Bone marrow (tissue), 2 donors: ENCODE data around the gene UBB.
"Not testable (repeated sequence)": the region's sequence is repeated elsewhere in the genome, so short reads cannot be mapped to it uniquely, and the experiment has no call there.

ENCODE experiments used
- DNase-seq, 2 donors: peaks; one replicate each; lab custom pipeline; 2025; lab: John Stamatoyannopoulos, UW

The UBB gene

GRCh38 chr17:16374146-16374938 is 6.5 kb upstream of the UBB start:
- no peak for DNase-seq

DNA sequence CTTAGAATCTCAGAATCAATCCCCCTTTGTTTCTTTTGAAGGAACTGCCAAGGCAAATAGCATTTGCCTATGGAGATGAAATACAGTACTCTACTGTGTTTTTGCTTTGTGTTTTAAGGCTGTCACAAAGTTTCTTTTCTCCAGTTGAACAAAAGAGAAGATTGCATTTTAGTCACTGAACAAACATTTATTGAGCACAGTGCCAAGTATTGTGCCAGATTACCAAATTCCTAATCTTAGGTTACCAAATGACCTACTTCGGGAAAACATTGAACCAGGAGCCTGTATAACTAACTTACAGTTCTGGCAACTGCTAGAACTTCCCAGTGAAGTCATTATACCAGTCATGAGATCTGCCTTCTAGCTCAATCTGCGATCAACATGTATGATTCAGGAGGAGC is 3.0 kb upstream of the UBB start:
- no peak for DNase-seq

DNA sequence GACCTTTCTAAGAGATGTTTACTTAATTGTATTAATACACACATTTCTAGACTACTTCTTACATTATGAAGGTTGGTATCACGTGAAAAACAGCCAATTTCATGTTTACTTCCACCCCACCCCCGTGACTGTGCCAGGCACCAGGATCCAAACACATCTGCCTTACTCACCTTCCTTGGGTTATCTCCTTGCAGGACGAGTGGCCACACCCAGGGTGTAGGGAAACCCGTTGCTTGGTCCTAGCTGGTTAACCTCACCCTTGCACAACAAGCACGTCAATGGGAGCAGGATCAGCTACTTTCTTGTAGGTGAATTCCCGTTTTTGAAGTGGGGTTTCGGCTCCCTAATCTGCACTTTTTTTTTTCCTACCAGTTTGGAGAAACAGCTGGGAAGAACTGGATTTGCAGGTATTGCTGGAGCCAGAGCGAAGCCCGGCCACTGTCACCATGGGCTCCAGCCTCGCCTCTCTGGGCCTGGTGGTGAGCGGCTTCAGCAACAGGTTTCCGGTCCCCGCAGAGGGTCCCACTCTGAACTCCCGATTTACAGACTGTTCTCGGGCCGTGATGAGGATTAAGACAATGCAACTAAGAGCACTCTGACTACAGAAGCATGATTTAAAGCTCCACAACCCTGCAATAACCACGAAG is 2.1 kb upstream of the UBB start:
- no peak for DNase-seq

DNA sequence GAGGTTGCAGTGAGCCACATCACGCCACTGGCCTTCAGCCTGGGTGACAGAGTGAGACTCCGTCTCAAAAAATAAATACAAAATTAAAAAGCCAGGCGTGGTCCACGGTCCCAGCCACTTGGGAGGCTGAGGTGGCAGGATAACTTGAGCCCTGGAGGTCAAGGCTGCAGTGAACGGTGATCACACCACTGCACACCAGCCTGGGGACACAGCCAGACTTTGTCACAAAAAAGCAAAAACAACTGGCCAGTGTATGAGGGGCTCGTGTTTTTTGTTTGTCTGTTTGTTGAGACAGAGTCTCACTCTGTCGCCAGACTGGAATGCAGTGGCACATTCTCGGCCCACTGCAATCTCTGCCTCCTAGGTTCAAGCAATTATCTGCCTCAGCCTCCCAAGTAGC is 1.2 kb upstream of the UBB start:
- no peak for DNase-seq

DNA sequence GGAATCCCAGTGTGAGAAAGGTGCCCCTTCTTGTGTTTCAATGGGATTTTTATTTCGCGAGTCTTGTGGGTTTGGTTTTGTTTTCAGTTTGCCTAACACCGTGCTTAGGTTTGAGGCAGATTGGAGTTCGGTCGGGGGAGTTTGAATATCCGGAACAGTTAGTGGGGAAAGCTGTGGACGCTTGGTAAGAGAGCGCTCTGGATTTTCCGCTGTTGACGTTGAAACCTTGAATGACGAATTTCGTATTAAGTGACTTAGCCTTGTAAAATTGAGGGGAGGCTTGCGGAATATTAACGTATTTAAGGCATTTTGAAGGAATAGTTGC is 567 bp downstream of the UBB start:
- DNase-seq = no peak

GRCh38 chr17:16383216-16383615 is 2.3 kb downstream of the UBB start:
- no peak for DNase-seq

DNA sequence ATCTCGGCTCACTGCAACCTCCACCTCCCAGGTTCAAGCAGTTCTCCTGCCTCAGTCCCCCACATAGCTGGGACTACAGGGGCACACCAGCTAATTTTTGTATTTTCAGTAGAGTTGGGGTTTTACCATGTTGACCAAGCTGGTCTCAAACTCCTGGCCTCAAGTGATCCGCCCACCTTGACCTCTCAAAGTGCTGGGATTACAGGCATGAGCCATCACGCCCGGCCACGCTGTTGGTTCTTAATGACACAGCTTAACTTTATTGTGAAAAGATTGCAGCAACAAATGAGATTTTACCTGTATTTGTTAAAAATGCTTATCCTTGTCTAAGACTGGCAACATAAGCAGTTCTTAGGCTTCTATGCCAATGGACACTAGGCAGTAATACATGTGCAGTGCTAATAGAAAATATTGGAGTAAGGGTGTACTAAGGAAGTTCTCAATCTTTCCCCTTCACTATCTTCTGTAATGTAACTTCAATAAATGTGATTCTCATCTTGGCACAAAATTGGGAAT is 2.9 kb downstream of the UBB start:
- no peak for DNase-seq

DNA sequence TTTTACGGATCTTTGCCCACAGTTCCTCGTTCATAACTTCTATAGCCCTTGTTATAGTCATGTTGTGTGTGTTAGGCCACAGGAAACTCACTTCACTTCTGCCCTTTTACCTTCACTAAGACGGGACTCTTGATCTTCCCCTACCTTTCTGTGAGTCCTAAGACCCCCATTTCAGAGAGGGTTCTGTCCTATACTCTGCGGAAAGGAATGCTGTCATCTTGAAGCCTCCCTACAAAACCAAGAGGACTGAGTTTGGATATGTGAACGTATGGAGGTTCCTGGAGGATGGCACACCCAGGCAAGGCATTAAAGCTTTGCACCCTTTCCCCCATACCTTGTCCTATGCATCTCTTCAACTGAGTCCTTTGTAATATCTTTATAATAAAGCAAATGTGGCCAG is 3.7 kb downstream of the UBB start:
- DNase-seq = no peak

DNA sequence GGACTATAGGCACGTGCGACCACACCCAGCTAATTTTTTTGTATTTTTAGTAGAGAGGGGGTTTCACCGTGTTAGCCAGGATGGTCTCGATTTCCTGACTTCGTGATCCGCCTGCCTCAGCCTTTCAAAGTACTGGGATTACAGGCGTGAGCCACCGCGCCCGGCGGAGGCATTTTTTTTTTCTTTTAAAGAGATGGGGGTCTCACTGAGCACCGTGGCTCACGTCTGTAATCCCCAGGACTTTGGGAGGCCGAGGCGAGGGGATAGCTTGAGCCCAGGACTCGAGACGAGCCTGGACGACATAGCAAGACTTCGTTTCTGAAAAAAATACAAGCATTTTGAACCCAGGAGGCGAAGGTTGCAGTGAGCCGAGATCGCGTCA is 5.2 kb downstream of the UBB start:
- not testable (repeated sequence) for DNase-seq

DNA sequence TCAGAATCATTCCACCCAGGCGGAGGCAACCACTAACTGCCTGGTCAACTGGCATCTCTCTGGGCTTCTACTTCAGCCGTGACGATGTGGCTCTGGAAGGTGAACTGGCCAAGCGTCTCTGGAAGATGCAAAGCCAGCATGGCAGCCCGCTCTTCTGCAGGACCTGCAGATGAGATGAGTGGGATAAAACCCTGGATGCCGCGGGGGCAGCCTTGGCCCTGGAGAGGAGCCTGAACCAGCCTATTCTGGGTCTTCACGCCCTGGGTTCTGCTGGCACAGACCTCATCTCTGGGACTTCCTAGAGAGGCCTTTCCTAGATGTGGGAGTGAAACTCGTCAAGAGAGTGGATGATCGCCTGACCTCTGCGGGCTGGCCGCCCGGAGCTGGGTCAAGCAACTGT is 10.6 kb downstream of the UBB start:
- DNase-seq = no peak

DNA sequence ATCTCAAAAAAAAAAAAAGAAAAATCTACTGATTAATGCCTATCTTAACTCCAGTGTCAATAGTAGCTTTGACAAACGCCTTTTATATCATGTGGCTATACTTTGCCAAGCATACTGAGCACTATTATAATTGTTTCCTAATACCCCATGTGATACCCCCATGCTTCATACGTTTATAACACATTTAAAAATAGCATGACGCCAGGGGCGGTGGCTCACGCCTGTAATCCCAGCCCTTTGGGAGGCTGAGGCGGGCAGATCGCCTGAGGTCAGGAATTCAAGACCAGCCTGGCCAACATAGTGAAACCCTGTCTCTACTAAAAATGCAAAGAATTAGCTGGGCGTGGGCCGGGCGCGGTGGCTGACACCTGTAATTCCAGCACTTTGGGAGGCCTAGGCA is 11.6 kb downstream of the UBB start:
- not testable (repeated sequence) for DNase-seq

DNA sequence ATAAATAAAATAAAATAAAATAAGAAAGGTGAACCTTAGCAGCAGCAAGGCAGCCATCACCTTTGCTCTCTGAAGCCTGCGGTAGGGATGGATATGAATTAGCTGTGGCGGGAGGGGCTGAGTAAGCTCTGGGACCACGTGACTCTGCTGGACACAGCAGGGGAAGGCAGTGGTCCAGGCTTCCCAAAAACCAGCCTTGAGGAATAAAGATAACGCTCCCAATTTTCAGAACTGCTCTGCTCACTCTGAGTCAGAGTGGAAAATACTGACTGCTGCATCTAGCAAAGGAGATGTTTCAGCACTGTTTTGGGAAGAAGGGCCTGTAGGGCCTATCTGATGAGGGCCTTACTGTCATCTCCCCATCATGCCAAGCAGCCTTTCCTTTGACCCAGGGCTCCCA is 15.0 kb downstream of the UBB start:
- DNase-seq = not testable (repeated sequence)

DNA sequence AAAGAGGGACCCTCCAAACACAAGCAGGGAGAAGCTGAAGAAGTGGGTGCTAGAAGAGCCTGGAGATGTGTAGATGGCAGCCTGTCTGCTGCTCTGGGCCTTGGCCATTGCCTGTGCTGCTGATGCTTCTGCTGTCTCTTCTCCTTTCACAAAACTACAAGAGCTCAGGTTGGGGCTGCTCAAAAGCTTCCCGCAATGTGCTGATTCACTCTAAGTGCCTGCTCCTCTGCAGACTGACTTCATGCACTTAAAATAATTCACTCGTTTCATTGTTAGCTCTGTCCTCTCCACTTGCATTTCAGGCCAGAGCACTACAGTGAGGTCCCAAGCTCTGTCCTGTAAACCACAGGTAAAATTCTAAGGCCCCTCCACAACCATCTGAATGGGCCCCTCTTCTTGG is 15.8 kb downstream of the UBB start:
- peak in 1 of 2 donors; percentile 77 for DNase-seq

- DNase-seq = peak in 1 of 2 donors; percentile 93
These were observed 17.7 kb downstream of the UBB start for GRCh38 chr17:16398270-16399267.

DNA sequence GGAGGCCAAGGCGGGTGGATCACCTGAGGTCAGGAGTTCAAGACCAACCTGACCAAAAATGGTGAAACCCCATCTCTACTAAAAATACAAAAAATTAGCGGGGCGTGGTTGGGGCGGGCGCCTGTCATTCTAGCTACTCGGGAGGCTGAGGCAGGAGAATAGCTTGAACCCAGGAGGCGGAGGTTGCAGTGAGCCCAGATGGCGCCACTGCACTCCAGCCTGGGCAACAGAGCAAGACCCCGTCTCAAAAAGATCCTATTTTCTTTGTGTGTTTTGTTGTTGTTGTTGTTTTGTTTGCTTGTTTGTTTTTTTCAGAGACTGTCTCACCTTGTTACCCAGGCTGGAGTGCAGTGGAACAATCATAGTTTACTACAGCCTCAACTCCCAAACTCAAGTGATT is 23.0 kb downstream of the UBB start:
- not testable (repeated sequence) for DNase-seq

- no peak for DNase-seq
These were observed 26.1 kb downstream of the UBB start for GRCh38 chr17:16406742-16407674.

- DNase-seq = peak in 1 of 2 donors; percentile 19
These were observed 27.2 kb downstream of the UBB start for GRCh38 chr17:16407911-16408588.

DNA sequence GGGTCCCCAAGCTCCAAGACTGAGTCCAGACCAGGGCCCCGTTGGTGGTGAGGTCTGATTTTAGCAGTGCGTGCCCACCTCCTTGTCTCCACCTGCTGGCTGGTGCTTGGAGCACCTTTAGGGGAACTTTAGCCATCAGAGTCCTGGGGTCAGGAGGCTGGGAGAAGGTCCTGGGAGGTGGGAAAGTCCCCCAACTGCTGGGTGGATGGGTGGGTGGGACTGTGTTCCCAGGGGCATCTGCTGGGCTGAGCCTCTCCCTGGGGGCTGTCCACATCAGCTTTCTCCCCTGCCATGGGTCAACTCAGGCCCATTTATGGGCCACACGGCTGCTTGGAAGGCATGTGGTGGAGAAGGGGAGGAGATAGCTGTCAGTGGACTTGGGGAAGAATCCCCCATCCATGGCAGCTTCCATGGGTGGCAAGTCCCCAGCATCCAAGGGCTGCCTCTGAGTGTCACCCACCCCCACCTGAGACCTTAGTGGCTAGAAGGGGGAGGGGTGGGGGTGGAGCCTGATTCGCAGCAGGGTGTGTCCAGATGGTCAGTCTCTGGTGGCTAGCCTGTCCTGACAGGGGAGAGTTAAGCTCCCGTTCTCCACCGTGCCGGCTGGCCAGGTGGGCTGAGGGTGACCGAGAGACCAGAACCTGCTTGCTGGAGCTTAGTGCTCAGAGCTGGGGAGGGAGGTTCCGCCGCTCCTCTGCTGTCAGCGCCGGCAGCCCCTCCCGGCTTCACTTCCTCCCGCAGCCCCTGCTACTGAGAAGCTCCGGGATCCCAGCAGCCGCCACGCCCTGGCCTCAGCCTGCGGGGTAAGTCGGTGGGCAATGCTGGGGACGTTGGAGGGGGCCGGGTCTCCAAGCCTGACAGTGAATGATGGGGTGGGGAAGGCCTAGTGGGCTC is 34.4 kb downstream of the UBB start, which contains the start of gene TRPV2:
Gene TRPV2, plus strand, starts transcription at position 541 of the 894 bp plus-strand sequence. CDS start 2,098 bp downstream, outside the sequence.
- peak in 1 of 2 donors; percentile 53 for DNase-seq

DNA sequence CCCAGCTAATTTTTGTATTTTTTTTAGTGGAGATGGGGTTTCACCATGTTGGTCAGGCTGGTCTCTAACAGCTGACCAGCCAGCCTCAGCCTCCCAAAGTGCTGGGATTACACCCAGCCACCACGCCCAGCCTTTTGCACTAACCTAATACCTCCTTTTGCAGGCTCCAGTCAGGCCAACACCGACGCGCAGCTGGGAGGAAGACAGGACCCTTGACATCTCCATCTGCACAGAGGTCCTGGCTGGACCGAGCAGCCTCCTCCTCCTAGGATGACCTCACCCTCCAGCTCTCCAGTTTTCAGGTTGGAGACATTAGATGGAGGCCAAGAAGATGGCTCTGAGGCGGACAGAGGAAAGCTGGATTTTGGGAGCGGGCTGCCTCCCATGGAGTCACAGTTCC is 36.5 kb downstream of the UBB start:
- DNase-seq = no peak
